Neural progenitor cell (in vitro differentiated cells): ENCODE measurements around the gene PHF24. TPM values are rescaled to one million over a fixed set of nuclear protein-coding genes. Genes with fewer than 3 reads are reported as not detected.

ENCODE experiments used
- DNase-seq: peaks from one replicate; pipeline ENCODE4 v3.0.0-alpha.2; 2016; ENCODE audit warnings: low spot score
- H2AFZ ChIP-seq: fragments of 200-600 bp; sonication (generic); replicated peaks from 2 replicates; pipeline ENCODE4 v1.6.1; 2016; ENCODE audit warnings: antibody characterized with exemption
- H3F3A ChIP-seq: fragments of 200-600 bp; sonication (generic); 2 replicates; pipeline ENCODE4 v1.6.1; 2016; ENCODE audit warnings: antibody characterized with exemption, low read depth
- H3K27ac ChIP-seq: fragments of 200-600 bp; sonication (generic); 2 replicates; pipeline ENCODE4 v1.5.1; 2016; ENCODE audit warnings: mild to moderate bottlenecking
- H3K27me3 ChIP-seq: fragments of 200-600 bp; sonication (generic); 2 replicates; pipeline ENCODE4 v1.6.1; 2016; ENCODE audit warnings: mild to moderate bottlenecking, moderate library complexity
- H3K36me3 ChIP-seq: fragments of 200-600 bp; sonication (generic); 2 replicates; pipeline ENCODE4 v1.5.1; 2016
- H3K4me1 ChIP-seq: fragments of 200-600 bp; sonication (generic); 2 replicates; pipeline ENCODE4 v1.6.1; 2016; ENCODE audit warnings: mixed run types
- H3K4me2 ChIP-seq: fragments of 200-600 bp; sonication (generic); 2 replicates; pipeline ENCODE4 v1.6.1; 2016
- H3K4me3 ChIP-seq: fragments of 200-600 bp; sonication (generic); 2 replicates; pipeline ENCODE4 v1.5.1; 2016
- H3K79me2 ChIP-seq: fragments of 200-600 bp; sonication (generic); 2 replicates; pipeline ENCODE4 v1.6.1; 2016; ENCODE audit warnings: low read depth
- H3K9ac ChIP-seq: fragments of 200-600 bp; sonication (generic); 2 replicates; pipeline ENCODE4 v1.6.1; 2016
- H3K9me3 ChIP-seq: fragments of 200-600 bp; sonication (generic); 2 replicates; pipeline ENCODE4 v1.5.1; 2016; ENCODE audit warnings: low read depth
- H4K20me1 ChIP-seq: fragments of 200-600 bp; sonication (generic); 2 replicates; pipeline ENCODE4 v1.6.1; 2016; ENCODE audit warnings: low read depth
- H3K27ac Mint-ChIP-seq: 3 replicates; pipeline ENCODE4 v1.8.0; 2021; ENCODE audit warnings: mixed read lengths
- H3K27me3 Mint-ChIP-seq: 2 replicates; pipeline ENCODE4 v1.8.0; 2022; ENCODE audit warnings: low read depth, mild to moderate bottlenecking, inconsistent platforms, moderate library complexity, mixed read lengths; ENCODE audit not compliant: insufficient read depth
- H3K36me3 Mint-ChIP-seq: 3 replicates; pipeline ENCODE4 v1.8.0; 2021; ENCODE audit warnings: mixed read lengths
- H3K4me1 Mint-ChIP-seq: 3 replicates; pipeline ENCODE4 v1.8.0; 2021; ENCODE audit warnings: mixed read lengths
- H3K4me3 Mint-ChIP-seq: 3 replicates; pipeline ENCODE4 v1.8.0; 2021; ENCODE audit warnings: mild to moderate bottlenecking, moderate library complexity, mixed read lengths
- H3K9me3 Mint-ChIP-seq: 3 replicates; pipeline ENCODE4 v1.8.0; 2020; ENCODE audit warnings: mixed read lengths
- CTCF ChIP-seq: fragments of 200-600 bp; sonication (generic); IDR thresholded peaks from 2 replicates; pipeline ENCODE4 v1.5.1; 2017; ENCODE audit warnings: antibody characterized with exemption, mild to moderate bottlenecking
- EZH2 ChIP-seq: fragments of 200-600 bp; sonication (generic); IDR thresholded peaks from 2 replicates; pipeline ENCODE4 v1.6.1; 2017; ENCODE audit warnings: antibody characterized with exemption, mild to moderate bottlenecking, moderate library complexity
- EZH2phosphoT487 ChIP-seq: fragments of 200-600 bp; sonication (generic); IDR thresholded peaks from 2 replicates; pipeline ENCODE4 v1.6.1; 2017; ENCODE audit warnings: antibody characterized with exemption
- total RNA-seq: library from RNA; depleted of rRNA; stranded (reverse); fragments of >200 nt; gene quantifications from 2 replicates; pipeline ENCODE4 v1.2.3, GENCODE V29; 2015; ENCODE audit warnings: low replicate concordance

PHF24 gene
- total RNA-seq, 1 donor from 2014 or later = 1.8 TPM

- Histone ChIP-seq H3K9ac (no peak overlapping the region), H3F3A (no peaks in the 10 kb centered on the region), H3K79me2 (no peaks in the 10 kb centered on the region), H3K27ac (no peak overlapping the region), H2AFZ (peak overlapping the region; percentile 60), H3K4me3 (no peak overlapping the region), H3K36me3 (no peaks in the 10 kb centered on the region), H3K4me1 (peaks cover 11% of the 10 kb centered on the region), H3K27me3 (no peaks in the 10 kb centered on the region), H4K20me1 (no peaks in the 10 kb centered on the region), H3K4me2 (no peak overlapping the region), H3K9me3 (no peaks in the 10 kb centered on the region)
- H3K27me3 Mint-ChIP-seq = peaks cover 3% of the 10 kb centered on the region
- TF ChIP-seq EZH2phosphoT487 (no peak), EZH2 (no peak), CTCF (no peak)
- H3K27ac Mint-ChIP-seq = no peak overlapping the region
- H3K4me1 Mint-ChIP-seq = no peaks in the 10 kb centered on the region
- H3K4me3 Mint-ChIP-seq = no peak overlapping the region
- H3K36me3 Mint-ChIP-seq = peaks cover 5% of the 10 kb centered on the region
- no peaks in the 10 kb centered on the region for H3K9me3 Mint-ChIP-seq
- no peak for DNase-seq
Measured at GRCh38 chr9:35026671-35027070, 68.6 kb downstream of the PHF24 start.

DNA sequence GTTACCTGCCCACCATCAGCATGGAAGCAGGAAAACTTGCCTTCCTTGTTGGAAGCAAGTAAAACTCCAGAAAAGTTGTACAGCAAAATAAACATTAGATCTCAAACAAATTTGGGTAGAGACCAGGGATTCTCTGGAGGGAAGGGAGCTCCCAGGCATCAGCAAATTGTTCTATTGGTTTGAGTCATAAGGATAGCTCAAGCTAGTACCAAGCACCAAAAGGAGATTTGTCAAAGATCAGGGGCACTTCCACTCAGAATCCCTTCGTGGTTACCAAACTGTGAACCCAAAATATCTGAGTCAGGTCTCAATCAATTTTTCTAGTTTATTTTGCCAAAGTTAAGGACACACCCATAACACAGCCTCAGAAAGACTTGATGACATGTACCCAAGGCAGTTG lies 69.3 kb downstream of the PHF24 start:
- no peaks in the 10 kb centered on the region for H3K9me3 Mint-ChIP-seq

DNA sequence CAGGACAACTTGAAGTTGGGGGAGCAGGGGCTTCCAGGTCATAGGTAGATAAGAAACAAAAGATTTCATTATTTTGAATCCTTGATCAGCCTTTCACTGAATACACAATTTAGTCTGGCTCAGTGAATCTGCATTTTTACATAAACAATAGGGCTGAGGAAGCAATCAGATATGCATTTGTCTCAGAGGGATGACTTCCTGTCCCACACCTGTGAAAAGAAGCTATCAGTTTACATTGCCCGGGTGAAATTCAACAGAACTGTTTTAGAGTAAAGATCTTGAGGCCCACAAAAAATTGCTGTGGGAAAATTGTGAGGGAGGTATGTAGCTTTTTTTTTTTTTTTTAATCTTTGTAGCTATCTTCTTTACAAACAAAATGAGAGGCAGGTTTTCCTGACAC lies 69.8 kb downstream of the PHF24 start:
- Mint-ChIP-seq H3K27ac (no peak overlapping the region), H3K4me1 (no peaks in the 10 kb centered on the region), H3K27me3 (peaks cover 3% of the 10 kb centered on the region), H3K36me3 (peaks cover 2% of the 10 kb centered on the region), H3K4me3 (no peak overlapping the region), H3K9me3 (no peaks in the 10 kb centered on the region)
- TF ChIP-seq EZH2phosphoT487 = no peak
- no peak for TF ChIP-seq EZH2
- no peak for TF ChIP-seq CTCF
- no peaks in the 10 kb centered on the region for H3K79me2 ChIP-seq
- no peak overlapping the region for H3K4me3 ChIP-seq
- H3K4me1 ChIP-seq = peaks cover 11% of the 10 kb centered on the region
- no peak overlapping the region for H3K27ac ChIP-seq
- H3K9me3 ChIP-seq = no peaks in the 10 kb centered on the region
- H3K9ac ChIP-seq = no peak overlapping the region
- no peaks in the 10 kb centered on the region for H4K20me1 ChIP-seq
- no peaks in the 10 kb centered on the region for H3K27me3 ChIP-seq
- H3F3A ChIP-seq = no peaks in the 10 kb centered on the region
- H3K4me2 ChIP-seq = no peak overlapping the region
- no peak overlapping the region for H2AFZ ChIP-seq
- DNase-seq = no peak
- H3K36me3 ChIP-seq = no peaks in the 10 kb centered on the region

More for the DNA sequence above, 69.3 kb downstream of the PHF24 start:
- Mint-ChIP-seq H3K4me3 (no peak overlapping the region), H3K4me1 (no peaks in the 10 kb centered on the region), H3K27me3 (peaks cover 3% of the 10 kb centered on the region), H3K27ac (no peak overlapping the region), H3K36me3 (peaks cover 2% of the 10 kb centered on the region)
- H4K20me1 ChIP-seq = no peaks in the 10 kb centered on the region
- no peaks in the 10 kb centered on the region for H3K27me3 ChIP-seq
- no peak overlapping the region for H3K27ac ChIP-seq
- no peak overlapping the region for H3K4me2 ChIP-seq
- TF ChIP-seq CTCF (no peak), EZH2phosphoT487 (no peak), EZH2 (no peak)
- H3K9ac ChIP-seq = no peak overlapping the region
- no peak for DNase-seq
- no peaks in the 10 kb centered on the region for H3F3A ChIP-seq
- H3K4me1 ChIP-seq = peaks cover 11% of the 10 kb centered on the region
- no peak overlapping the region for H3K4me3 ChIP-seq
- peak overlapping the region; percentile 60 for H2AFZ ChIP-seq
- H3K9me3 ChIP-seq = no peaks in the 10 kb centered on the region
- H3K79me2 ChIP-seq = no peaks in the 10 kb centered on the region
- no peaks in the 10 kb centered on the region for H3K36me3 ChIP-seq
